HG02763 (cell line): Measurements from ENCODE around the gene SHC1.

Source experiments
- ATAC-seq: cut with Tn5 transposase; IDR thresholded peaks from one replicate; pipeline ENCODE4 v1.9.1; 2021; ENCODE audit warnings: mild to moderate bottlenecking, moderate library complexity; ENCODE audit not compliant: unreplicated experiment

The SHC1 gene

GRCh38 chr1:154970631-154971340 lies at the start of gene SHC1:
SHC1 (minus strand) TSS chr1:154970747; CDS start chr1:154970526, 221 bp downstream.
- ATAC-seq = no peak

GRCh38 chr1:155019377-155020245 lies 49.1 kb upstream of the SHC1 start:
- no peak for ATAC-seq

GRCh38 chr1:155018617-155019348 lies 48.2 kb upstream of the SHC1 start:
- no peak for ATAC-seq

- no peak for ATAC-seq
Observed at GRCh38 chr1:155017946-155018316, 47.4 kb upstream of the SHC1 start.

- peak; percentile 70 for ATAC-seq
Observed at GRCh38 chr1:155017041-155017945, 46.7 kb upstream of the SHC1 start.

- ATAC-seq = no peak
Observed at GRCh38 chr1:155016231-155016831, 45.8 kb upstream of the SHC1 start.

- no peak for ATAC-seq
Observed at GRCh38 chr1:155015527-155016230, 45.1 kb upstream of the SHC1 start.

- ATAC-seq = no peak
Observed at GRCh38 chr1:155014709-155015508, 44.4 kb upstream of the SHC1 start.

- no peak for ATAC-seq
Observed at GRCh38 chr1:155013632-155014031, 43.1 kb upstream of the SHC1 start.

GRCh38 chr1:155012776-155013602 lies 42.4 kb upstream of the SHC1 start:
- ATAC-seq = no peak

- no peak for ATAC-seq
Observed at GRCh38 chr1:155012026-155012546, 41.5 kb upstream of the SHC1 start.

- ATAC-seq = no peak
Observed at GRCh38 chr1:155011437-155012025, 41.0 kb upstream of the SHC1 start.

GRCh38 chr1:155011004-155011416 lies 40.5 kb upstream of the SHC1 start:
- ATAC-seq = no peak

- ATAC-seq = no peak
Observed at GRCh38 chr1:155010211-155010918, 39.8 kb upstream of the SHC1 start.

- ATAC-seq = no peak
Observed at GRCh38 chr1:155009742-155010141, 39.2 kb upstream of the SHC1 start.

- no peak for ATAC-seq
Observed at GRCh38 chr1:155009221-155009711, 38.7 kb upstream of the SHC1 start.
